ENCODE results near the gene XPNPEP3.

The XPNPEP3 gene

DNA sequence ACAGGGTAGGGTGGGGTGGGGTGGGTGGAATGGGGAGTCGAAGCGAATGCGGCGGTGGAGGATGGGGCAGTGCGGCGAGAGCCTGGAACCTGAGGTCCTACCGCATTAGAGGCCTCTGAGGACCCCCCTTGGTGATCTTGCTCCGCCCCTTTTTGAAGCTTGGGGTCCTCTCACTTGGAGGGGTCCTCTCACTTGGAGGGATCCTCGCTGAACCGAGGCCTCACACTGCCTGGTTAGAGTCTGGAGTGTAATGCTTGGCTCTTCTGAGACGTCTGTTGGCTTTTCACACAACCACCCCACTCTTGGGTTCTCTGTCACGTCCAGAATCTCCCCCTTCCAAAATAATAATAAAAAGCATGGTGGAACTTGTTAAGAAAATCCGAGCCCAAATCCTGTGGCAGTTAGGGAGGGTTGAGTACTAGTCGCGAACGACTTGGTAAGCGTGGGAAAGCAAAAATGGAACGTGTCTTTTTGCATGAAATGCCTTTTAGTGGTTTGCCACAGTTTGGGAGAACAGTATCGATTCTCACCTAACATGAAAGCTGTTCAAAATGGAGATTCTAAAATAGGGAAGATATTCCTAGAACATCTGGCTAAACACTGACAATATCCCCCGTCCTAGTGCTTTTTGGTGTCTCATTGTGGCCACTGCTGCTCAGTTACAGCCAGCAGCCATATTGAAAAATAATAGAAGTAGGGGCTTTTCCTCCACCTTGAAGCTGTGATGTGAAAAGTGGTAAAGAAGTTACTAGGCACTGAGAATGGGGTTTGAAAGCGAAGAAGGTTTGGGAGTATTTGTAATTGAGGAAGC, 95.1 kb downstream of the XPNPEP3 start:
- no peak for DNase-seq

DNA sequence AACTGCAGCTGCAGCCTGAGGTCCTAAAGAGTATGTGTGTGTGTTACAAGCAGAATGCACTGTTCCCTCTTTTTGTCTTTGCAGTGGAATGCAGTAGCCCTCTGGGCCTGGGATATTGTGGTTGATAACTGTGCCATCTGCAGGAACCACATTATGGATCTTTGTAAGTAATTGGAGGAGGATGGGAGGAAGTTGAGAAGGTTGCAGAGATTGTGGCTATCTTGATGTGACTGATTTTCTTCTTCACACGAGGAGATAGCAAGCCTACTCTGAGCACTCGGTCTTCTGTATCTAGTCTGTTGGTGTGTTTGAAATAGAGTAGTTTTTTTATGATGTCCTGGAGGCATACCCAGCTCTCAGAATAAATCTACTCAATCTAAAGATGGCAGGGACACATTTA, 96.5 kb downstream of the XPNPEP3 start:
- DNase-seq, result no peak

DNA sequence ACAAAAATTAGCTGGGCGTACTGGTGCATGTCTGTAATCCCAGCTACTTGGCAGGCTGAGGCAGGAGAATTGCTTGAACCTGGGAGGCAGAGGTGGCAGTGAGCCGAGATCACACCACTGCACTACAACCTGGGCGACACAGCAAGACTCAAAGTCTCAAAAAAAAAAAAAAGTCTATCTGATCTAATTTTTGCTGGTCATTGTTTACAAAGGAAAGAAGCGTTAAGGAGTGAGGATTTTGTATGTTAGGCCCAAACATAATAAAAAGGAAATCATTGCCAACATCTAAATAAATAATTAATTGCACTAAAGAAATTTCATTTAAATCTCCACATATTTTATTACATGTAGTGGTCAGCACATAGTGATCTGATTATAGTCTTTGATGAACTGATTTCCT, 97.2 kb downstream of the XPNPEP3 start:
- no peak for DNase-seq

DNA sequence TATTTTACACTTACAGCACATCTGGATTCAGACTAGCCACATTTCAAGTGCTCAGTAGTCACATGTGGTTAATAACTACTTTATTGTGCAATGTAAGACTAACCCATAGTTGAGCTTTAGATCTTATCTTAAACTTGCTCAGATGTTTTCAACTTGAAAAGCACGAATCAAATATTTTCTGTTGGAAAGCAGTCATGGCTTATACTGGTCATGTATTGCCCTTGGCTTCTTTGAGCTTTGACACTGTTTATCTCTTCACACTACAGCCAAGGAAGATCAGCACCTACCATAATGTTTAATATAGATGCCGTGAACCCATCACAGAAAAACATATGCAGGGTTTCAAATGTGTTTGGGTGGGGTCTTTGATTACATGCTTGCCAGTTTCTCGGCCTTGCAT, 98.6 kb downstream of the XPNPEP3 start:
- no peak for DNase-seq

DNA sequence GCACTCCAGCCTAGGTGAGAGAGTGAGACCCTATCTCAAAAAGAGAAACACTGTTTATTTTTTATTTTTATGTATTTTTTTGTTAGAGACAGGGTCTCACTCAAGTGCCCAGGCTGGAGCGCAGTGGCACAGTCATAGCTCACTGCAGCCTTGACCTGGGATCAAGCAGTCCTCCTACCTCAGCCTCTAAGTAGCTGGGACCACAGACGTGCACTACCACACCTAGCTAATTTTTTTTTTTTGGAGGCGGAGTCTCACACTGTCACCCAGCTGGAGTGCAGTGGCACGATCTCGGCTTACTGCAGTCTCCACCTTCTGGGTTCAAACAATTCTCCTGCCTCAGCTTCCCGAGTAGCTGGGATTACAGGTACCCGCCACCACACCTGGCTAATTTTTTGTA, 100.7 kb downstream of the XPNPEP3 start:
- no peak for DNase-seq

DNA sequence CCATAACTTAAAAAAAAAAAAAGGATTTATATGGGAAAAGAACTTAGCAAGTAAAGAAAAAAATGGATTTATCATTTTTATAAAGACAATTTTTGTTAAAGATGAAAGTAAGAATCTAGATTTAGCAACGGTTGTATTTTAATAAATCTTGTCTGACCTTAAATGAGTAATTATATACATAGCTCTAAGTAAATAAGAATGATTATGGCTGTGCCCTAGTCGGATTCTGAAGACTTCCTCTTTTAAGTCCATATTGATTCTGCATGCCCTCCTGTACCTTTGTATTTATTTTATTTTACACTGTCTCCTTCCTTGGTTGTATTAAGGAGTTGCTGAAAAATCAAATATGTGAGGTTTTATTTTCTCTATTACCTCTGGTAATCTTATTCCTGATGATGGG, 101.4 kb downstream of the XPNPEP3 start:
- DNase-seq, result no peak

DNA sequence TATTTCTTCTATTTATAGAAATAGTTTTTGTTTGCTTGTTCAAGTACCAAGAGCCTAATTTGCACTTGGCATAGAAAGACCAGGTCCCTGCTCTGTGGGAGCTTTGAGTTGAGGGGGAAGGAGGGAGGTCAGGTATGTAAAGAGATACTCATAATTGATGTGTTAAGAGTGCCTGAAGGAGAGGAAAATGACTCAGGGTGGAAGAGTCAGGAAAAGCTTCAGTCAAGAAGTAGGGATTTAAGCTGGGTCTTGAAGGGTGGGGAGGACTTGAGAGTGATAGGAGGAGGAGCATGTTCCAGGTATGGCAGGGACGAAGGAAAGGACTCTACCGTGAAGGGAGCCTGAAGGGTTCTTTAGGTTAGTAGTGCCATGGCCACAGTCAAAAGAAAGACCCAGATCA, 103.2 kb downstream of the XPNPEP3 start:
- DNase-seq, result no peak

DNA sequence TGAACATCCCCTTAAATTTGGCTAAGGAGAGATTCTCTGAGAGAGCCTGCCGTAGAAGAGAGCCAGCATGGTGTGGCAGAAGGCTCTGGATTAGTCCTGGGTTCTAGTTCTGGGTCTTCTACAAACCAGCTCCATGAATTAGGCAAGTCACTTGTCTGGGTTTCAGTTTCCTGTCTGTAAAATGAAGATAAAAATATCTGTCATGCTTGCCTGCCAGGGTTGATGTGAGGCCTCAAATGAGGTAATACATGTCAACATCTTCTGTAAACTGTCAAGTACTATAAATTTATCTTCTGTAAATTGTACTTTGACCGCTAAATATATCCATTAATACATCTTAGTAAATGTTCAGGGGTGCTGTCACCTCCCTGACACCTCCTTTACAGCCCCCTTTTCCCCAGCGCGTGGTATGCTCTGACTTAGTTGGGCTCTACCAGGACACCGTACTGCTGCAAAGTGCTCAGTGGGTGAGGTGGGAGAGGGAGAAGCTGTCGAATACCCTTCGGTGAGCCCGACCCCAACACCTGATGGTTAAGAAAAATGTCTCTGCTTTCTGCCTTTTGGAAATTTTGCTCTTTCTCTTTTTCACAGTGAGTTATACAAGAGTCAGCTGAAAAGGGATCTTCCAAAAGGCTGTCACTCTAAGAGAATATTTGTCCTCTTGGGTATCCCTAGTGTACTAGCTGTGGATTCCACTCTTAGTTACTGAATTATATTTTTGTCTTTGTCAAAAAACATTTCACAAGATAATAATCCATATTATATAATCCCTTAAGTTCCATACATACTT, 109.2 kb downstream of the XPNPEP3 start:
- DNase-seq, result no peak

DNA sequence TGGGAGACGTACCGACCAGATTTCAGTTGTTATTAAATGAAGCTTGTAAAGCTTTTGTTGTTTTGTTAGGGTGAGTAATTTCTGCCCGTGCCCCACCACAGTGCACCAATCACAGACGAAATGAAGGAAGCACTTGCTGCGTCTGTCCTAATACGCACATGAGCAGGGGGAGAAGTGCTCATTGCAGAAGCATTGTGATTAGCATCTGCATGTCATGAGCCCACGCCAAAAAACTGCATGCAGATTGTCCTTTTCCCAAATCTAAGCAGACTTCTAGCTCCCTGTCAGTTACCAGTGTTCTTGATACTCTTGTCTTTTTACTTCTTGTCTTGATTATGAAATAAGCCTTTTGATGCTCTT, 109.8 kb downstream of the XPNPEP3 start:
- no peak for DNase-seq

DNA sequence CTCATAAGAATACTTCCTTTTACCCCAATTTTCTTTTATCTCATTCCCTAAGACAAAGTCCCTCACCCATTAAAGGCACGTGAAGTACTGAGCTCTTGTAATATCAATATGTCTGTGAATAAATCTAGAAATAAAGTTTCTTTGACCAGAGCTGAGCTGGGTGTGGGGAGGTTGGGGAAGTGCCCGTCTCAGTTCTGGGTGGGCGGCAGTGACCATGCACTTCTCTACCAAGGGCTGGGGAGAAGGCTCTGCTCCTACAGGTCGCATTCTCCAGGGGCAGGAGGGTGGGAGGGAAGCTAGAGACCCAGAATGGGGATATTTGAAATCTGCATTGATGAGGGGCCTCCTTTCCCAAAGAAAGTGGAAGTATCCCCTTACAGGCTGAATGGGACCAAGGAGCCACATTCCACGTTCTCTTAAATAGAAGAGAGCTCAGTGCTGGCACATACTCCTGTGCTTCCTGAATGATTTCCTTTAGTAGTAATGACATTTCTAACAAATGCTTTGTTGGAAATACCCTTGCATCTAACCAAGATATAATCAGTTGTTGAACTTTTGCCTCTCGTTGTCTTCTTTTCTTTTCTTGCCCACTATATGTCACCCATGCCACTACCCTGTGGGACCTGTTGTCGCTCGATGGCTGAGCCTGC, 110.3 kb downstream of the XPNPEP3 start:
- no peak for DNase-seq

DNA sequence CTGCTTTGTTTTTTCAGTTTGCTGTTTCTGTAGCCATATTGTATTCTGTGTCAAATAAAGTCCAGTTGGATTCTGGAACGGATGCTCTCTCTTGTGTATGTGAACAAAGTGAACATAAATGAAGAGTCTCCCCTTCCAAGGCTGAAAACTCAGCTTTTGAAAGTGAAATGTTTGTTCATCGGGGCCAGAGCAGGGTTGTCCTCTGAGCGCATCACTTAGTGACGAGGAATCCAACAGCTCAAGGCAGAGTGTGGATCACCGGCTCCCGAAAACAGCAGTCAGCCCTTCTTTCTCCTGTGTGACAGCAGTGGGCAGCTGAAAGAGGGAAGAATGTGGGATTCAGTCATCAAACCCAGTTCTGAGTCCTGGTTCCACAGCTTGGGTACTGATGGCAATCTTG, 115.6 kb downstream of the XPNPEP3 start:
- DNase-seq, result no peak

DNA sequence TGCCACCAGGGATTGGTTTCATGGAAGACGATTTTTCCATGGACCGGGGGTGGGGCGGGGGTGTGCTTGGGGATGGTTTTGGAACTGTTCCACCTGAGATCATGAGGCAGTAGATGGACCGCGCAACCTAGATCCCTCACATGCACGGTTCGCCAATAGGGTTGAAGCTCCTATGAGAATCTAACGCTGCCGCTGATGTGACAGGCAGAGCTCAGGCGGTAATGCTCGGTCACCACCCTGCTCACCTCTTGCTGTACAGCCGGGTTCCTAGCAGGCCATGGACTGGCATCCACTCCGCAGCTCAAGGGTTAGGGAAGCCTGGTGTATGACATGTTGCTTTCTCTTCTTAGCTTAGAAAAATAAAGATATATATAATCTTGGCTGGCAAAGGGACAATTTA, 116.2 kb downstream of the XPNPEP3 start:
- DNase-seq, result no peak

DNA sequence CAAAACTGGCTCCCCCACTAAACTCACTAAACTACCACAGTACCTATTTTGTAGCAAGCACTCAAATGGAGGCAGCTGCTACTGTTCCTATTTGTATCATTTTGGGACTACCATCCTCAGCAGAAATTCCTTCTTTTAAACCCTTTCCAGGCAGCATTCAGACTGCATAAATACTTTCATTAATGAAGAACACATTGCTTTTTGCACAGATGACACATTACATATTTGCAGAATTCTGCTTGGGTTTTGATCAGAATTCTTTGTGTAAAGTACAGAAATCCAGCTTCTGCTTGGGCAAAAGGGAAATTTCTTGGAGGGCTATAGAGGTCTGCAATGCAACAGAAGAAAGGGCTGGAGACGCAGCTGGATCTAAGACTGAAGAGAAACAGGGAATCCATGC, 118.4 kb downstream of the XPNPEP3 start:
- no peak for DNase-seq

DNA sequence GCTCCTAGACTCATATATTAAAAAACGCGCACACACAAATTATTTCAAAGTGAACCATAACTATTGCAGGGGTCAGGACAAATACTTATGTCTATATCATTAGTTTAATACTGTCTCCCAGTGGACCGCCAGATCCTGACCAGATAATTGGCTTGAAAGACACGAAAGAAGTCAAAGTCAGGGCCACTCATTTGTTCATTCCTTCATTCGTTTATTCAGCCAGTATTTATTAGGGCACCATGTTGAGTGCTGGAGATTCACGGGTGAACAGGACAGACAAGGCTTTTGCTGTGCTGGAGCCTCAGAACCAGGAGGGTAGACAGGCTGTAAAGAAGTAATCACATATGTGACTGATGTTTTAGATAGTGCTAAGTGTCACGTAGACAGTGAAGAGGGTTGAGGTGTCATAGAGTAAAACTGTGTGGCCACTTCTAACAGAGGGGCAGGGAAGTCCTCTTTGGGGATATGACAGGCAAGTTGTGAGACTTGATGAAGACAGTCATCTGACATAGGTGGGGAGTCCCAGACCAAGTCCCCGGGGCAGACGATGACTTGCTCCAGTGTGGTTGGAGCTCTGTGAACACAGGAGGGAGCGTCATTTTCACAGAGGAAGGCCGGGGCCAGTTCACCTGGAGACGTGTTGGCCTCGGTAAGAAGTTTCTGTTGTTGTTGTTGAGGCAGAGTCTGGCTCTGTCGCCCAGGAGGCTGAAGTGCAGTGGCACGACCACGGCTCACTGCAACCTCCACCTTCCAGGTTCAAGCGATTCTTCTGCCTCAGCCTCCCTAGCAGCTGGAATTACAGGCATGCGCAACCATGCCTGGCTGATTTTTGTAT, 120.1 kb downstream of the XPNPEP3 start:
- no peak for DNase-seq

DNA sequence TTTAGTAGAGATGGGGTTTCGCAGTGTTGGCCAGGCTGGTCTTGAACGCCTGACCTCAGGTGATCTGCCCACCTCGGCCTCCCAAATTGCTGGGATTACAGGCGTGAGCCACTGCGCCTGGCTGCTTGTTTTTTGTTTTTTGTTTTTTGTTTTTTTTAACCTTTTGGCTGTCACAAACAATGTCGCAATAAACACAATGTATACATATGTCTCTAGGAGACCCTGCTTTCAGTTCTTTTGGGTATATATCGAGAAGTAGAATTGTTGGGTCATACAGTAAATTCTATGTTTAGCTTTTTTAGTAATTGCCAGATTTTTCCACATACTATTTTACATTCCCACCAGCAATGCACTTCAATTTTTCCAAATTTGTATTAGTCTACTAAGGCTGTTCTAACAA, 122.2 kb downstream of the XPNPEP3 start:
- DNase-seq, result no peak

DNA sequence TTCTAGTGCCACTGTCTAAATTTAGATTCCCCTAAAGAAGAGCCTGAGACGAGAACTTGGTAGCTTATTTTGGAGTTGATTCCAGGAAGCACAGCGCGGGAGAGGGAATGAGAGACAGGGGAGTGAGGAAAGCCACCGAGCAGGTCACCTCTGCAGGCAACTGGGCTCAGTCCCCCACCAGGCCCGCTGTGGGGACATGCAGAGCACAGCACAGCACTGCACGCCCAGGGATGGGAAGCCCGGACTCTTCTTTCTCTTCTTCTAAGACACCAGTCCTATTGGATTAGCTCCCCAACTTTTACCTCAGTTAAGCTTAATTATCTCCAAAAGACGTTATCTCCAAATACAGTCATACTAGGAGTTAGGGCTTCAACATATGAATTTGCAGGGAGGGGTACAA, 122.9 kb downstream of the XPNPEP3 start:
- DNase-seq, result no peak

Measured in activated CD8-positive, alpha-beta memory T cell treated with anti-CD3 and anti-CD28 coated beads, Interleukin-2, amount 50 U/mL, for 48 hours (primary cell).